ENCODE measurements around the gene ANKRD12. TPM values are rescaled to one million over a fixed set of nuclear protein-coding genes. Genes with fewer than 3 reads are reported as not detected.

The ANKRD12 gene
- total RNA-seq, 1 experiment from 2014 or later: 43.4 TPM

GRCh38 chr18:9188359-9189231 is 52.0 kb downstream of the ANKRD12 start:
- ATAC-seq (no peak), DNase-seq (ENCODE audit: low spot score) (no peak)
- no peak for TF ChIP-seq IRF1 (CRISPR knock-in tag; IDR thresholded peaks at IDR 0.05)
- no peak for TF ChIP-seq FOXP4 (CRISPR knock-in tag; IDR thresholded peaks at IDR 0.05)
- H3K4me1 Mint-ChIP-seq: peaks cover 10% of the 10 kb centered on the region
- CTCF ChIA-PET: interaction anchor here (1.5 kb wide), 1 partner anchor 215 kb away, joined by 3 read pairs; no protein-coding TSS in a partner anchor
- POLR2A ChIA-PET: no interaction called here
- no peaks in the 10 kb centered on the region for H3K9me3 Mint-ChIP-seq
- H3K36me3 Mint-ChIP-seq: peaks cover 3% of the 10 kb centered on the region; the same call in 1 of the 2 replicates
- no peak overlapping the region for H3K27ac Mint-ChIP-seq
- H3K4me3 Mint-ChIP-seq: no peak overlapping the region
- H3K27me3 Mint-ChIP-seq (ENCODE audit: low read depth): no peaks in the 10 kb centered on the region

GRCh38 chr18:9189491-9189890 is 52.9 kb downstream of the ANKRD12 start:
- no peak overlapping the region for H3K4me3 Mint-ChIP-seq
- TF ChIP-seq RORB (CRISPR knock-in tag; IDR thresholded peaks at IDR 0.05) (no peak), ZNF232 (CRISPR knock-in tag; IDR thresholded peaks at IDR 0.05) (no peak), E2F1 (CRISPR knock-in tag; IDR thresholded peaks at IDR 0.05) (no peak), GABPB1 (CRISPR knock-in tag; IDR thresholded peaks at IDR 0.05) (no peak), SMAD3 (CRISPR knock-in tag; IDR thresholded peaks at IDR 0.05; ENCODE audit: borderline replicate concordance) (no peak), ZNF317 (CRISPR knock-in tag; IDR thresholded peaks at IDR 0.05; ENCODE audit: borderline replicate concordance, low read depth) (no peak), TP53 (CRISPR knock-in tag; IDR thresholded peaks at IDR 0.05) (no peak), CTCF (IDR thresholded peaks at IDR 0.05) (no peak), ZNF425 (CRISPR knock-in tag; conservative IDR thresholded peaks at IDR 0.05) (no peak), TCF7 (CRISPR knock-in tag; IDR thresholded peaks at IDR 0.05; ENCODE audit: low read depth) (no peak), CDX4 (CRISPR knock-in tag; IDR thresholded peaks at IDR 0.05; ENCODE audit: borderline replicate concordance) (no peak), USF1 (CRISPR knock-in tag; IDR thresholded peaks at IDR 0.05) (no peak), ZNF532 (CRISPR knock-in tag; IDR thresholded peaks at IDR 0.05; ENCODE audit: borderline replicate concordance) (no peak)
- peaks cover 3% of the 10 kb centered on the region; the same call in 1 of the 2 replicates for H3K36me3 Mint-ChIP-seq
- no peaks in the 10 kb centered on the region for H3K9me3 Mint-ChIP-seq
- no peaks in the 10 kb centered on the region for H3K27me3 Mint-ChIP-seq (ENCODE audit: low read depth)
- ChIA-PET POLR2A (no interaction called here), CTCF (interaction anchor here (1.1 to 1.5 kb wide), 2 partner anchors 145 to 214 kb away, joined by 3 read pairs; partner anchors contain the start of gene TWSG1)
- no peak overlapping the region for H3K27ac Mint-ChIP-seq
- H3K4me1 Mint-ChIP-seq: peaks cover 10% of the 10 kb centered on the region
- DNase-seq (ENCODE audit: low spot score) (no peak), ATAC-seq (no peak)
